HG02759 (cell line): ENCODE measurements around the gene PSMB8.
"Not testable (repeated sequence)": the region's sequence is repeated elsewhere in the genome, so short reads cannot be mapped to it uniquely, and the experiment has no call there.

Experiments used
- ATAC-seq: cut with Tn5 transposase; IDR thresholded peaks from one replicate; pipeline ENCODE4 v1.9.1; 2021; ENCODE audit warnings: mild to moderate bottlenecking, moderate library complexity; ENCODE audit not compliant: unreplicated experiment

Gene PSMB8

GRCh38 chr6:32843979-32844838 lies at the start of gene PSMB8:
Gene PSMB8, minus strand, starts transcription at chr6:32844047. Its CDS starts 51 bp downstream, at chr6:32843996.
- peak; percentile 71 for ATAC-seq

- no peak for ATAC-seq
Observed at GRCh38 chr6:32890831-32891230, 47.0 kb upstream of the PSMB8 start.

- ATAC-seq: no peak
Observed at GRCh38 chr6:32889533-32889932, 45.7 kb upstream of the PSMB8 start.

- ATAC-seq: no peak
Observed at GRCh38 chr6:32888576-32888975, 44.7 kb upstream of the PSMB8 start.

- ATAC-seq: no peak
Observed at GRCh38 chr6:32887616-32888015, 43.8 kb upstream of the PSMB8 start.

- no peak for ATAC-seq
Observed at GRCh38 chr6:32886681-32887383, 43.0 kb upstream of the PSMB8 start.

GRCh38 chr6:32885698-32886286 lies 41.9 kb upstream of the PSMB8 start:
- ATAC-seq: no peak

GRCh38 chr6:32883789-32884188 lies 39.9 kb upstream of the PSMB8 start:
- no peak for ATAC-seq

GRCh38 chr6:32882879-32883250 lies 39.0 kb upstream of the PSMB8 start:
- ATAC-seq: no peak

- ATAC-seq: not testable (repeated sequence)
Observed at GRCh38 chr6:32880962-32881361, 37.1 kb upstream of the PSMB8 start.

GRCh38 chr6:32879691-32880090 lies 35.8 kb upstream of the PSMB8 start:
- no peak for ATAC-seq

- no peak for ATAC-seq
Observed at GRCh38 chr6:32876603-32877002, 32.8 kb upstream of the PSMB8 start.

GRCh38 chr6:32873947-32874346 lies 30.1 kb upstream of the PSMB8 start:
- ATAC-seq: not testable (repeated sequence)

GRCh38 chr6:32868257-32868788 lies 24.5 kb upstream of the PSMB8 start:
- no peak for ATAC-seq

- no peak for ATAC-seq
Observed at GRCh38 chr6:32867554-32868256, 23.9 kb upstream of the PSMB8 start.

GRCh38 chr6:32867022-32867477 lies 23.2 kb upstream of the PSMB8 start:
- no peak for ATAC-seq

- ATAC-seq: no peak
Observed at GRCh38 chr6:32865724-32866443, 22.0 kb upstream of the PSMB8 start.

GRCh38 chr6:32862725-32863124 lies 18.9 kb upstream of the PSMB8 start:
- ATAC-seq: no peak

GRCh38 chr6:32860674-32861073 lies 16.8 kb upstream of the PSMB8 start:
- ATAC-seq: no peak

- no peak for ATAC-seq
Observed at GRCh38 chr6:32858194-32858593, 14.3 kb upstream of the PSMB8 start.
